Pancreas (tissue), 10 donors: Measurements from ENCODE around the gene WNT3A. TPM values are rescaled to one million over a fixed set of nuclear protein-coding genes. Genes with fewer than 3 reads are reported as not detected.

Experiments
- ATAC-seq, 4 donors: fragments of 200-7000 bp; cut with Tn5 transposase; one replicate each; pipeline versions ENCODE4 v1.8.0 to v1.9.1; 2020; ENCODE audit warnings: mild to moderate bottlenecking in 4 of 4, moderate library complexity in 4 of 4
- DNase-seq, 6 donors: peaks; one replicate each; pipeline ENCODE4 v3.0.0-alpha.2; 2020
- FAIRE-seq: peaks from 2 replicates; lab custom pipeline; 2012; peaks lifted over from hg19 to GRCh38; lab: Jason Lieb, UNC
- H3K27ac ChIP-seq, 4 donors: fragments of 200-600 bp; sonication (generic); 1 replicate in 3 of 4; 2 replicates in 1 of 4; pipeline versions ENCODE4 v1.5.0 to v1.8.0; 2020
- H3K27me3 ChIP-seq, 4 donors: fragments of 200-600 bp; one replicate each; pipeline ENCODE4 v1.8.0; 2021
- H3K36me3 ChIP-seq, 3 donors: fragments of 200-600 bp; sonication (generic) in 1 of 3; one replicate each; pipeline versions ENCODE4 v1.5.0 to v1.8.0; 2020 to 2021
- H3K4me1 ChIP-seq, 3 donors: fragments of 200-600 bp; one replicate each; pipeline ENCODE4 v1.8.0; 2021
- H3K4me3 ChIP-seq, 4 donors: fragments of 200-600 bp; sonication (generic) in 2 of 4; one replicate each; pipeline versions ENCODE4 v1.5.0 to v1.8.0; 2020 to 2021
- H3K9me3 ChIP-seq, 4 donors: fragments of 200-600 bp; one replicate each; pipeline ENCODE4 v1.8.0; 2021
- CTCF ChIP-seq, 4 donors: fragments of 200-600 bp; sonication (generic) in 3 of 4; IDR thresholded peaks; one replicate each; pipeline versions ENCODE4 v1.5.0 to v1.8.0; 2021; ENCODE audit warnings: antibody characterized with exemption in 4 of 4
- WGBS, 2 donors: extraction: QIAGEN DNeasy Blood & Tissue Kit; methylation state at CpG; one replicate each; pipeline ENCODE4 v1.1.7; 2013; 5-methylcytosine and 5-hydroxymethylcytosine counted together
- intact Hi-C, 3 donors: fragments of 100-400 bp; cut with DNase I; formaldehyde crosslinking; loops; one replicate each; pipeline versions ENCODE4 v1.11.1 to v1.14.2; 2022
- polyA plus RNA-seq, 2 donors: library from polyadenylated mRNA; stranded (reverse); fragments of 200-250 nt; gene quantifications; one replicate each; pipeline ENCODE4 v1.2.3, GENCODE V29; 2013
- total RNA-seq, 6 donors: library from RNA; stranded (reverse); fragmentation: NEBNext Ultra II Directional in 4 of 6; extraction: Animal tissue kit (Norgen Biotek cat#: 25700) in 4 of 6; gene quantifications; one replicate each; pipeline versions ENCODE4 v1.2.1 to v1.2.4, GENCODE V29; 2021 to 2023
- donor health status: healthy with polysubstance abuse.
- donor health status: DM: no; HTN: no; CAD: no; lungs with moderate emphysema.
- donor health status: DM: no; HTN: no; CAD: no.
- donor health status: control.
- donor health status: control.
- donor health status: Bipolar disorder and iron deficiency.
- donor health status: DM: yes; HTN: yes; CAD: no.
- donor health status: DM: no; HTN: no; CAD: no.
- donor health status: DM: no; HTN: no; CAD: no.
- donor health status: DM: yes; HTN: yes; CAD: no.

WNT3A gene
- total and polyA plus RNA-seq, 8 donors: 0.08 TPM; not detected in 7

GRCh38 chr1:228063251-228064191 is 56.7 kb downstream of the WNT3A start:
- 83 to 86% methylated on average over 15 of the region's 15 CpGs for WGBS, 2 donors
- Histone ChIP-seq H3K36me3 (no peaks in the 10 kb centered on the region), H3K9me3 (no peaks in the 10 kb centered on the region), H3K27me3 (no peaks in the 10 kb centered on the region), H3K27ac (no peak overlapping the region), H3K4me3 (no peak overlapping the region), H3K4me1 (no peaks in the 10 kb centered on the region)
- no peak for TF ChIP-seq CTCF (IDR thresholded peaks at IDR 0.05)
- peak in 1 of 6 donors; percentile 73 for DNase-seq
- no peak for FAIRE-seq
- intact Hi-C loops: no loop called here
- no peak for ATAC-seq

- Histone ChIP-seq H3K36me3 (no peaks in the 10 kb centered on the region), H3K27me3 (no peaks in the 10 kb centered on the region), H3K4me1 (no peaks in the 10 kb centered on the region), H3K27ac (no peak overlapping the region), H3K4me3 (no peak overlapping the region), H3K9me3 (no peaks in the 10 kb centered on the region)
- ATAC-seq (no peak), FAIRE-seq (no peak), DNase-seq (peak in 1 of 6 donors; percentile 76)
- 57 to 59% methylated on average over 7 to 8 of the region's 8 CpGs for WGBS, 2 donors
- no peak for TF ChIP-seq CTCF (IDR thresholded peaks at IDR 0.05)
- intact Hi-C loops: no loop called here
Observed at GRCh38 chr1:228064296-228064695, 57.5 kb downstream of the WNT3A start.

- intact Hi-C loops: no loop called here
- Histone ChIP-seq H3K9me3 (no peaks in the 10 kb centered on the region), H3K4me3 (no peak overlapping the region), H3K27ac (no peak overlapping the region), H3K27me3 (no peaks in the 10 kb centered on the region), H3K4me1 (no peaks in the 10 kb centered on the region), H3K36me3 (no peaks in the 10 kb centered on the region)
- no peak for TF ChIP-seq CTCF (IDR thresholded peaks at IDR 0.05)
- FAIRE-seq (no peak), ATAC-seq (no peak), DNase-seq (peak in 1 of 6 donors; percentile 67)
- 66 to 74% methylated on average over 14 to 15 of the region's 15 CpGs for WGBS, 2 donors
Observed at GRCh38 chr1:228064741-228065542, 58.1 kb downstream of the WNT3A start.

- Histone ChIP-seq H3K9me3 (no peaks in the 10 kb centered on the region), H3K4me3 (no peak overlapping the region), H3K27me3 (no peaks in the 10 kb centered on the region), H3K36me3 (no peaks in the 10 kb centered on the region), H3K27ac (no peak overlapping the region), H3K4me1 (no peaks in the 10 kb centered on the region)
- intact Hi-C loops: no loop called here
- 67 to 78% methylated on average over 15 of the region's 15 CpGs for WGBS, 2 donors
- ATAC-seq: no peak
- DNase-seq: peak in 2 of 6 donors; percentile 42 to 45
- no peak for TF ChIP-seq CTCF (IDR thresholded peaks at IDR 0.05)
- FAIRE-seq: no peak
Observed at GRCh38 chr1:228065543-228066347, 58.9 kb downstream of the WNT3A start.
